H1 (cell line): ENCODE results near the gene TCAF1. TPM values are rescaled to one million over a fixed set of nuclear protein-coding genes. Genes with fewer than 3 reads are reported as not detected.

ENCODE experiments used
- CTCF ChIA-PET: fragments of 300-600 bp; sonication (Branson Sonifier 250); formaldehyde crosslinking; loops from one replicate; lab custom pipeline; 2021; ENCODE audit not compliant: partially characterized antibody; lab: Charles Lee
- POLR2A ChIA-PET: fragments of 300-600 bp; sonication (Branson Sonifier 250); formaldehyde crosslinking; loops from one replicate; lab custom pipeline; 2021; ENCODE audit warnings: inconsistent platforms; ENCODE audit not compliant: partially characterized antibody; lab: Charles Lee
- DNase-seq, 2 experiments: peaks; one replicate each; pipeline versions ENCODE4 v3.0.0 to v3.0.0-alpha.2; 2010 to 2022; ENCODE audit warnings: low spot score in 2 of 2, low read depth in 1 of 2, mixed read lengths in 1 of 2
- FAIRE-seq: peaks from 2 replicates; lab custom pipeline; 2011; peaks lifted over from hg19 to GRCh38; lab: Jason Lieb, UNC
- H2AFZ ChIP-seq: 2 replicates; pipeline ENCODE4 v1.8.1; 2012; ENCODE audit warnings: low read length, inconsistent platforms
- H2AK5ac ChIP-seq: 2 replicates; pipeline ENCODE4 v1.6.1; 2013; ENCODE audit warnings: low read depth, low read length
- H2BK120ac ChIP-seq: replicated peaks from 2 replicates; pipeline ENCODE3; 2013; ENCODE audit warnings: low read depth, low read length, inconsistent platforms
- H2BK12ac ChIP-seq: 2 replicates; pipeline ENCODE4 v1.6.1; 2013; ENCODE audit warnings: low read depth, low read length
- H2BK15ac ChIP-seq: 2 replicates; pipeline ENCODE4 v1.6.1; 2013; ENCODE audit warnings: low read length
- H2BK20ac ChIP-seq: 2 replicates; pipeline ENCODE4 v1.6.1; 2013; ENCODE audit warnings: low read length
- H2BK5ac ChIP-seq: 2 replicates; pipeline ENCODE4 v1.6.1; 2013; ENCODE audit warnings: low read depth, low read length
- H3K14ac ChIP-seq: 2 replicates; pipeline ENCODE4 v1.6.1; 2013; ENCODE audit warnings: inconsistent platforms; ENCODE audit not compliant: insufficient read length
- H3K18ac ChIP-seq: 2 replicates; pipeline ENCODE4 v1.6.1; 2013; ENCODE audit warnings: low read length; ENCODE audit errors: extremely low read depth
- H3K23ac ChIP-seq: 2 replicates; pipeline ENCODE4 v1.6.1; 2013; ENCODE audit warnings: inconsistent platforms; ENCODE audit not compliant: insufficient read length
- H3K23me2 ChIP-seq: 2 replicates; pipeline ENCODE4 v1.6.1; 2013; ENCODE audit warnings: low read depth, low read length
- H3K27ac ChIP-seq: 2 replicates; pipeline ENCODE4 v1.6.1; 2011; ENCODE audit warnings: low read depth, low read length, inconsistent platforms
- H3K27me3 ChIP-seq, 4 experiments: replicated peaks in 1 of 4; 1 replicate in 1 of 4; 2 replicates in 3 of 4; pipeline versions ENCODE4 v1.6.1 to v1.8.1; 2011 to 2013; ENCODE audit warnings: low read length in 3 of 4, mild to moderate bottlenecking in 3 of 4, inconsistent platforms in 2 of 4, mixed read lengths in 2 of 4, moderate library complexity in 1 of 4; ENCODE audit not compliant: control insufficient read depth in 3 of 4, insufficient read depth in 3 of 4; ENCODE audit errors: extremely low read depth in 1 of 4
- H3K36me3 ChIP-seq, 4 experiments: 2 replicates each; pipeline versions ENCODE4 v1.6.1 to v1.8.1; 2011 to 2013; ENCODE audit warnings: mild to moderate bottlenecking in 4 of 4, low read length in 3 of 4, moderate library complexity in 2 of 4, control low read depth in 1 of 4, inconsistent platforms in 1 of 4; ENCODE audit not compliant: insufficient read depth in 4 of 4, control insufficient read depth in 2 of 4
- H3K4ac ChIP-seq: replicated peaks from 2 replicates; pipeline ENCODE3; 2013; ENCODE audit warnings: low read length, low read depth, mixed read lengths, inconsistent platforms; ENCODE audit not compliant: insufficient read length
- H3K4me1 ChIP-seq, 4 experiments: replicated peaks in 1 of 4; 1 replicate in 1 of 4; 2 replicates in 3 of 4; pipeline versions ENCODE4 v1.6.1 to v1.8.1; 2011 to 2013; ENCODE audit warnings: low read length in 3 of 4, inconsistent platforms in 2 of 4, mixed read lengths in 1 of 4; ENCODE audit not compliant: insufficient read depth in 4 of 4, control insufficient read depth in 3 of 4
- H3K4me2 ChIP-seq, 2 experiments: 2 replicates each; pipeline versions ENCODE4 v1.6.1 to v1.8.1; 2011 to 2013; ENCODE audit warnings: low read depth in 2 of 2, low read length in 2 of 2, control low read depth in 1 of 2, inconsistent platforms in 1 of 2, mild to moderate bottlenecking in 1 of 2; ENCODE audit not compliant: insufficient read depth in 1 of 2
- H3K4me3 ChIP-seq, 4 experiments: fragments of 200-600, 300-600 bp in 1 of 4; sonication (generic), shearing (Covaris generic), sonication (Bioruptor Twin) in 1 of 4; 2 replicates each; pipeline versions ENCODE4 v1.5.1 to v1.8.1; 2011 to 2016; ENCODE audit warnings: low read length in 4 of 4, low read depth in 3 of 4, control low read depth in 2 of 4, inconsistent platforms in 2 of 4, mild to moderate bottlenecking in 2 of 4, mixed read lengths in 1 of 4, moderate library complexity in 1 of 4; ENCODE audit not compliant: insufficient read depth in 2 of 4; ENCODE audit errors: extremely low read depth in 1 of 4
- H3K56ac ChIP-seq: replicated peaks from 2 replicates; pipeline ENCODE3; 2013; ENCODE audit warnings: low read depth, mild to moderate bottlenecking, mixed read lengths, low read length, inconsistent platforms; ENCODE audit not compliant: insufficient read length
- H3K79me1 ChIP-seq: 2 replicates; pipeline ENCODE4 v1.6.1; 2013; ENCODE audit warnings: low read depth, low read length, control low read depth
- H3K79me2 ChIP-seq, 2 experiments: 2 replicates each; pipeline versions ENCODE4 v1.6.1 to v1.8.1; 2012 to 2013; ENCODE audit warnings: low read length in 2 of 2, mild to moderate bottlenecking in 2 of 2, inconsistent platforms in 1 of 2; ENCODE audit not compliant: insufficient read depth in 2 of 2, control insufficient read depth in 1 of 2
- H3K9ac ChIP-seq, 4 experiments: replicated peaks in 1 of 4; 1 replicate in 1 of 4; 2 replicates in 3 of 4; pipeline versions ENCODE4 v1.6.1 to v1.8.1; 2011 to 2013; ENCODE audit warnings: low read depth in 3 of 4, low read length in 3 of 4, control low read depth in 2 of 4, mild to moderate bottlenecking in 2 of 4, moderate library complexity in 2 of 4, inconsistent platforms in 1 of 4; ENCODE audit errors: extremely low read depth in 1 of 4
- H3K9me3 ChIP-seq, 2 experiments: 2 replicates each; pipeline versions ENCODE4 v1.6.1 to v1.8.1; 2012 to 2013; ENCODE audit warnings: mild to moderate bottlenecking in 2 of 2, moderate library complexity in 2 of 2, control low read depth in 1 of 2, inconsistent platforms in 1 of 2, low read depth in 1 of 2, low read length in 1 of 2, mixed read lengths in 1 of 2; ENCODE audit not compliant: insufficient read depth in 2 of 2
- H4K20me1 ChIP-seq, 2 experiments: replicated peaks in 1 of 2; 2 replicates each; pipeline versions ENCODE3 to v1.8.1; 2011 to 2013; ENCODE audit warnings: inconsistent platforms in 2 of 2, low read length in 2 of 2, mild to moderate bottlenecking in 1 of 2; ENCODE audit not compliant: insufficient read depth in 2 of 2, control insufficient read depth in 1 of 2
- H4K5ac ChIP-seq: 2 replicates; pipeline ENCODE4 v1.6.1; 2013; ENCODE audit warnings: low read length, low read depth, mixed read lengths, inconsistent platforms; ENCODE audit not compliant: insufficient read length
- H4K8ac ChIP-seq: 2 replicates; pipeline ENCODE4 v1.8.0; 2013; ENCODE audit warnings: mild to moderate bottlenecking, moderate library complexity, low read length, inconsistent platforms; ENCODE audit not compliant: insufficient read depth; ENCODE audit errors: extremely low read depth
- H4K91ac ChIP-seq: replicated peaks from 2 replicates; pipeline ENCODE3; 2013; ENCODE audit warnings: low read length, mixed read lengths, inconsistent platforms; ENCODE audit not compliant: insufficient read length
- ATF2 ChIP-seq: IDR thresholded peaks from 2 replicates; pipeline ENCODE4 v1.6.1; 2012; ENCODE audit warnings: low read length, inconsistent platforms
- BRCA1 ChIP-seq: IDR thresholded peaks from 2 replicates; pipeline ENCODE4 v1.6.1; 2012; ENCODE audit warnings: low read depth, low read length, improper control_type of control experiment
- E2F6 ChIP-seq: IDR thresholded peaks from 2 replicates; pipeline ENCODE4 v1.6.1; 2012; ENCODE audit warnings: inconsistent platforms
- JUN ChIP-seq: IDR thresholded peaks from 2 replicates; pipeline ENCODE4 v1.6.1; 2011; ENCODE audit warnings: low read depth, mild to moderate bottlenecking, improper control_type of control experiment, low read length
- PHF8 ChIP-seq: fragments of 200-600 bp; sonication (generic); conservative IDR thresholded peaks from 2 replicates; pipeline ENCODE4 v1.7.1; 2012; ENCODE audit warnings: low read depth, mild to moderate bottlenecking, inconsistent platforms, low read length, moderate library complexity
- POU5F1 ChIP-seq: IDR thresholded peaks from 2 replicates; pipeline ENCODE4 v1.6.1; 2011; ENCODE audit warnings: low read depth, mild to moderate bottlenecking, low read length, moderate library complexity
- RFX5 ChIP-seq: IDR thresholded peaks from 2 replicates; pipeline ENCODE4 v1.6.1; 2011; ENCODE audit warnings: low read depth, low read length, improper control_type of control experiment, borderline replicate concordance
- SAP30 ChIP-seq: fragments of 300-600 bp; sonication (generic); IDR thresholded peaks from 2 replicates; pipeline ENCODE4 v1.7.1; 2012; ENCODE audit warnings: low read length, moderate library complexity, mild to moderate bottlenecking, inconsistent platforms; ENCODE audit not compliant: insufficient read depth, insufficient replicate concordance
- SP4 ChIP-seq: IDR thresholded peaks from 2 replicates; pipeline ENCODE4 v1.6.1; 2012; ENCODE audit warnings: low read length, inconsistent platforms
- SRF ChIP-seq: IDR thresholded peaks from 2 replicates; pipeline ENCODE4 v1.6.1; 2011; ENCODE audit warnings: mild to moderate bottlenecking, low read depth, low read length, moderate library complexity
- SUZ12 ChIP-seq: fragments of 200-600 bp; sonication (generic); IDR thresholded peaks from 2 replicates; pipeline ENCODE4 v1.6.1; 2012; ENCODE audit warnings: mild to moderate bottlenecking, inconsistent platforms, low read length, moderate library complexity, mixed read lengths
- TAF7 ChIP-seq: optimal IDR thresholded peaks from 2 replicates; pipeline ENCODE3; 2011; ENCODE audit warnings: low read depth, mild to moderate bottlenecking, inconsistent platforms, low read length, moderate library complexity, borderline replicate concordance
- ZNF274 ChIP-seq: IDR thresholded peaks from 2 replicates; pipeline ENCODE4 v1.7.0; 2012; ENCODE audit warnings: low read length, borderline replicate concordance; ENCODE audit errors: extremely low read depth
- polyA plus RNA-seq, 7 experiments: library from polyadenylated mRNA; depleted of rRNA in 3 of 7; stranded (reverse) in 5 of 7; unstranded in 2 of 7; fragments of >200 nt in 5 of 7; fragments of 200-250 nt in 2 of 7; gene quantifications; 1 replicate in 5 of 7; 2 replicates in 1 of 7; 4 replicates in 1 of 7; pipeline versions ENCODE4 v1.2.1 to v1.2.3, GENCODE V29; 2011 to 2013; ENCODE audit warnings: missing spikeins in 2 of 7, mixed read lengths in 2 of 7
- total RNA-seq: library from RNA; stranded (reverse); fragmentation: NEBNext Ultra II Directional; extraction: Animal tissue kit (Norgen Biotek cat#: 25700); gene quantifications from 2 replicates; pipeline ENCODE4 v1.2.1, GENCODE V29; 2021

Gene TCAF1
- total and polyA plus RNA-seq, 2 of the 8 experiments (the other 6 are each of a cell fraction or from before 2014, with no cell fraction given): 9.6 to 28.0 TPM

- Histone ChIP-seq H3K23ac (no peak overlapping the region), H3K79me1 (0 out of 2 replicates have a peak, but pooled peaks cover 3% of the 10 kb centered on the region), H2BK15ac (no peak overlapping the region), H4K20me1 (peaks cover 6 to 12% of the 10 kb centered on the region in 2 experiments), H3K18ac (no peak overlapping the region), H3K14ac (no peak overlapping the region), H4K91ac (no peak overlapping the region), H3K9ac (no peak overlapping the region), H2AFZ (no peak overlapping the region), H2BK20ac (no peak overlapping the region), H3K56ac (no peak overlapping the region), H3K4ac (no peak overlapping the region), H3K79me2 (peaks cover 4 to 93% of the 10 kb centered on the region in 2 experiments), H4K8ac (no peak overlapping the region), H2AK5ac (no peak overlapping the region), H3K4me2 (no peak overlapping the region), H2BK120ac (no peak overlapping the region), H3K27ac (no peak overlapping the region), H3K4me1 (peaks cover 6 to 15% (median 7%) of the 10 kb centered on the region in 4 experiments; a peak in 4 of 7 replicates), H2BK12ac (no peak overlapping the region), H2BK5ac (no peak overlapping the region), H3K36me3 (0 out of 8 replicates have a peak, but pooled peaks cover 0 to 3% (median 0%) of the 10 kb centered on the region in 4 experiments), H3K9me3 (no peaks in the 10 kb centered on the region), H4K5ac (no peak overlapping the region), H3K4me3 (no peak overlapping the region), H3K23me2 (0 out of 2 replicates have a peak, but pooled peaks cover 2% of the 10 kb centered on the region), H3K27me3 (no peaks in the 10 kb centered on the region)
- ChIA-PET CTCF (no interaction called here), POLR2A (no interaction called here)
- FAIRE-seq (no peak), DNase-seq (no peak)
- TF ChIP-seq SAP30 (no peak), PHF8 (no peak), RFX5 (no peak), SP4 (no peak), TAF7 (no peak), POU5F1 (no peak), ATF2 (no peak), E2F6 (no peak), ZNF274 (no peak), SUZ12 (no peak), BRCA1 (no peak), SRF (no peak), JUN (no peak)
Measured at GRCh38 chr7:143896667-143897066, 5.3 kb downstream of the TCAF1 start.
